Measurements from ENCODE around the gene CHD2.
A peak's percentile ranks its signal among the peaks of the same experiment; 100 is the strongest.
"Not testable (repeated sequence)": the region's sequence is repeated elsewhere in the genome, so short reads cannot be mapped to it uniquely, and the experiment has no call there.

The CHD2 gene

GRCh38 chr15:93052090-93052879 is 152.2 kb downstream of the CHD2 start:
- DNase-seq = peak; percentile 24

GRCh38 chr15:93055211-93055610 is 155.1 kb downstream of the CHD2 start:
- no peak for DNase-seq

GRCh38 chr15:93056836-93057235 is 156.7 kb downstream of the CHD2 start:
- DNase-seq = no peak

- no peak for DNase-seq
These were observed 157.5 kb downstream of the CHD2 start for GRCh38 chr15:93057618-93058017.

GRCh38 chr15:93058128-93058527 is 158.0 kb downstream of the CHD2 start:
- no peak for DNase-seq

- no peak for DNase-seq
These were observed 158.8 kb downstream of the CHD2 start for GRCh38 chr15:93058904-93059427.

GRCh38 chr15:93059442-93059841 is 159.3 kb downstream of the CHD2 start:
- DNase-seq = no peak

GRCh38 chr15:93060336-93061248 is 160.5 kb downstream of the CHD2 start:
- no peak for DNase-seq

- not testable (repeated sequence) for DNase-seq
These were observed 162.6 kb downstream of the CHD2 start for GRCh38 chr15:93062628-93063261.

- no peak for DNase-seq
These were observed 163.1 kb downstream of the CHD2 start for GRCh38 chr15:93063262-93063671.

- DNase-seq = no peak
These were observed 163.9 kb downstream of the CHD2 start for GRCh38 chr15:93063796-93064690.

GRCh38 chr15:93065641-93066045 is 165.5 kb downstream of the CHD2 start:
- DNase-seq = no peak

GRCh38 chr15:93066224-93066681 is 166.1 kb downstream of the CHD2 start:
- DNase-seq = no peak

- no peak for DNase-seq
These were observed 166.9 kb downstream of the CHD2 start for GRCh38 chr15:93066834-93067648.

GRCh38 chr15:93067649-93068085 is 167.5 kb downstream of the CHD2 start:
- DNase-seq = no peak

GRCh38 chr15:93068581-93069199 is 168.6 kb downstream of the CHD2 start:
- DNase-seq = no peak

- no peak for DNase-seq
These were observed 170.0 kb downstream of the CHD2 start for GRCh38 chr15:93070132-93070531.

- DNase-seq = no peak
These were observed 170.6 kb downstream of the CHD2 start for GRCh38 chr15:93070551-93071296.

GRCh38 chr15:93071469-93071936 is 171.4 kb downstream of the CHD2 start:
- no peak for DNase-seq

- DNase-seq = no peak
These were observed 171.9 kb downstream of the CHD2 start for GRCh38 chr15:93072011-93072410.
